H1 (cell line): ENCODE measurements around the gene MAP3K13.

Experiments used
- BACH1 ChIP-seq: IDR thresholded peaks from 2 replicates; pipeline ENCODE4 v1.6.1; 2012; ENCODE audit warnings: low read length, improper control_type of control experiment
- RAD21 ChIP-seq, 2 experiments: IDR thresholded peaks in 1 of 2; conservative IDR thresholded peaks in 1 of 2; 2 replicates each; pipeline ENCODE4 v1.6.1; 2011; ENCODE audit warnings: low read depth in 2 of 2, low read length in 2 of 2, improper control_type of control experiment in 1 of 2, inconsistent platforms in 1 of 2, mild to moderate bottlenecking in 1 of 2, moderate library complexity in 1 of 2
- TF ChIP-seq, protein P1 (sequence below): IDR thresholded peaks from 2 replicates; pipeline ENCODE4 v1.6.1; 2012; ENCODE audit warnings: inconsistent platforms
- TF ChIP-seq, protein P2 (sequence below), 3 experiments: IDR thresholded peaks; 1 replicate in 2 of 3; 2 replicates in 1 of 3; pipeline versions ENCODE4 v1.5.1 to v1.6.1; 2011; ENCODE audit warnings: low read length in 3 of 3, mild to moderate bottlenecking in 3 of 3, inconsistent platforms in 2 of 3, low read depth in 1 of 3, moderate library complexity in 1 of 3; ENCODE audit not compliant: insufficient read depth in 1 of 3; ENCODE audit errors: control extremely low read depth in 1 of 3

DNA sequence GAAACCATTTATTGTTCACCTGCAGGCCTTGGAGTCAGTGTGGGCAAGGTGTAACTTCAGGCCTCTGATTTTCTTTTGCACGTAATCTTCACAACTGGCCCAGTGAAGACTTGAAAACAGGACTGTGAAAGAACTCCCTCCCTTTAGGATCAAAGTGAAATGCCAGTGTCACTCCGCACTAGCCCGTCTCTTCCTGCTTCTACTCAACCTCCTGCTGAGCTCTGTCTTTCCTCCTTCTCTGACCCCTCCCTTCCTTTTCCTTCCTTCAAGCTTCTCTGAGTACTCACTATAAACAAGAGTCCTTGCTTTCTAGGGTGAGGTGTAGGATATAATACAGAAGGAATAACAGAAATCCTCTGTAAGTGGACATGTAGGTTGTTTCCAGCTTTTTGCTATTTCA, 107.4 kb downstream of the MAP3K13 start:
- TF ChIP-seq BACH1 (no peak), RAD21 (IDR thresholded peaks at IDR 0.05 in 1 of 2, conservative IDR thresholded peaks at IDR 0.05 in 1 of 2; ENCODE audit: low read depth in 2 of 2, low read length in 2 of 2) (no peak)
- TF ChIP-seq, protein P1, sequence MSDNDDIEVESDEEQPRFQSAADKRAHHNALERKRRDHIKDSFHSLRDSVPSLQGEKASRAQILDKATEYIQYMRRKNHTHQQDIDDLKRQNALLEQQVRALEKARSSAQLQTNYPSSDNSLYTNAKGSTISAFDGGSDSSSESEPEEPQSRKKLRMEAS: no peak
- TF ChIP-seq, protein P2, sequence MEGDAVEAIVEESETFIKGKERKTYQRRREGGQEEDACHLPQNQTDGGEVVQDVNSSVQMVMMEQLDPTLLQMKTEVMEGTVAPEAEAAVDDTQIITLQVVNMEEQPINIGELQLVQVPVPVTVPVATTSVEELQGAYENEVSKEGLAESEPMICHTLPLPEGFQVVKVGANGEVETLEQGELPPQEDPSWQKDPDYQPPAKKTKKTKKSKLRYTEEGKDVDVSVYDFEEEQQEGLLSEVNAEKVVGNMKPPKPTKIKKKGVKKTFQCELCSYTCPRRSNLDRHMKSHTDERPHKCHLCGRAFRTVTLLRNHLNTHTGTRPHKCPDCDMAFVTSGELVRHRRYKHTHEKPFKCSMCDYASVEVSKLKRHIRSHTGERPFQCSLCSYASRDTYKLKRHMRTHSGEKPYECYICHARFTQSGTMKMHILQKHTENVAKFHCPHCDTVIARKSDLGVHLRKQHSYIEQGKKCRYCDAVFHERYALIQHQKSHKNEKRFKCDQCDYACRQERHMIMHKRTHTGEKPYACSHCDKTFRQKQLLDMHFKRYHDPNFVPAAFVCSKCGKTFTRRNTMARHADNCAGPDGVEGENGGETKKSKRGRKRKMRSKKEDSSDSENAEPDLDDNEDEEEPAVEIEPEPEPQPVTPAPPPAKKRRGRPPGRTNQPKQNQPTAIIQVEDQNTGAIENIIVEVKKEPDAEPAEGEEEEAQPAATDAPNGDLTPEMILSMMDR (IDR thresholded peaks at IDR 0.05; ENCODE audit: control extremely low read depth in 1 of 3, insufficient read depth in 1 of 3, low read depth in 1 of 3, low read length in 3 of 3): no peak
